Measurements from ENCODE around the gene DCTN4.
"Not testable (repeated sequence)": the region's sequence is repeated elsewhere in the genome, so short reads cannot be mapped to it uniquely, and the experiment has no call there.

Gene DCTN4

GRCh38 chr5:150751096-150751891 is 7.5 kb downstream of the DCTN4 start:
- H4K20me1 ChIP-seq (ENCODE audit: low read depth, low read length), result no peaks in the 10 kb centered on the region
- H3K27ac ChIP-seq (ENCODE audit: low read depth, low read length), result no peak overlapping the region; the same call in 1 of the 2 replicates
- peaks cover 5% of the 10 kb centered on the region; the same call in 1 of the 2 replicates for H3F3A ChIP-seq (ENCODE audit: insufficient read depth)
- H3K36me3 ChIP-seq (ENCODE audit: low read length), result peaks cover 38% of the 10 kb centered on the region; the same call in 1 of the 2 replicates
- TF ChIP-seq CTCF (IDR thresholded peaks at IDR 0.05; ENCODE audit: insufficient read depth, low read length, poor library complexity, severe bottlenecking) (no peak), EZH2phosphoT487 (conservative IDR thresholded peaks at IDR 0.05; ENCODE audit: low read length) (no peak)
- no peak overlapping the region for H3K9ac ChIP-seq (ENCODE audit: low read length)
- H3K79me2 ChIP-seq (ENCODE audit: insufficient read depth, low read length), result peaks cover 35% of the 10 kb centered on the region
- H2AFZ ChIP-seq (ENCODE audit: low read depth, low read length, severe bottlenecking), result no peak overlapping the region
- H3K9me2 ChIP-seq (replicated peaks; ENCODE audit: insufficient read depth, low read length), result no peaks in the 10 kb centered on the region
- peak overlapping the region; percentile 3 for H3K4me2 ChIP-seq (ENCODE audit: low read depth, low read length, poor library complexity, severe bottlenecking)
- no peak overlapping the region for H3K4me3 ChIP-seq (ENCODE audit: insufficient read depth, low read length, poor library complexity, severe bottlenecking)
- no peaks in the 10 kb centered on the region for H3K9me3 ChIP-seq (ENCODE audit: insufficient read depth, low read length)
- H3K27me3 ChIP-seq (ENCODE audit: low read length), result no peaks in the 10 kb centered on the region

GRCh38 chr5:150750469-150750868 is 8.3 kb downstream of the DCTN4 start:
- Histone ChIP-seq H3K4me3 (ENCODE audit: insufficient read depth, low read length, poor library complexity, severe bottlenecking) (no peak overlapping the region), H3K27ac (ENCODE audit: low read depth, low read length) (no peak overlapping the region), H3F3A (ENCODE audit: insufficient read depth) (peaks cover 5% of the 10 kb centered on the region; the same call in 1 of the 2 replicates), H3K4me2 (ENCODE audit: low read depth, low read length, poor library complexity, severe bottlenecking) (no peak overlapping the region), H3K27me3 (ENCODE audit: low read length) (no peaks in the 10 kb centered on the region), H3K36me3 (ENCODE audit: low read length) (peaks cover 36% of the 10 kb centered on the region; the same call in 1 of the 2 replicates), H2AFZ (ENCODE audit: low read depth, low read length, severe bottlenecking) (no peak overlapping the region), H3K9me3 (ENCODE audit: insufficient read depth, low read length) (no peaks in the 10 kb centered on the region), H3K79me2 (ENCODE audit: insufficient read depth, low read length) (peaks cover 32% of the 10 kb centered on the region), H3K9ac (ENCODE audit: low read length) (no peak overlapping the region), H4K20me1 (ENCODE audit: low read depth, low read length) (no peaks in the 10 kb centered on the region), H3K9me2 (replicated peaks; ENCODE audit: insufficient read depth, low read length) (no peaks in the 10 kb centered on the region)
- TF ChIP-seq CTCF (IDR thresholded peaks at IDR 0.05; ENCODE audit: insufficient read depth, low read length, poor library complexity, severe bottlenecking) (no peak), EZH2phosphoT487 (conservative IDR thresholded peaks at IDR 0.05; ENCODE audit: low read length) (no peak)

- H3K36me3 ChIP-seq (ENCODE audit: low read length); H3K4me2 ChIP-seq (ENCODE audit: low read depth, low read length, poor library complexity, severe bottlenecking); H2AFZ ChIP-seq (ENCODE audit: low read depth, low read length, severe bottlenecking); H3F3A ChIP-seq (ENCODE audit: insufficient read depth); H3K9me3 ChIP-seq (ENCODE audit: insufficient read depth, low read length); H4K20me1 ChIP-seq (ENCODE audit: low read depth, low read length); H3K27ac ChIP-seq (ENCODE audit: low read depth, low read length); H3K9ac ChIP-seq (ENCODE audit: low read length); H3K79me2 ChIP-seq (ENCODE audit: insufficient read depth, low read length); H3K27me3 ChIP-seq (ENCODE audit: low read length); H3K4me3 ChIP-seq (ENCODE audit: insufficient read depth, low read length, poor library complexity, severe bottlenecking); H3K9me2 ChIP-seq (replicated peaks; ENCODE audit: insufficient read depth, low read length): not testable (repeated sequence)
Measured at GRCh38 chr5:150743142-150743488, 15.7 kb downstream of the DCTN4 start.

- H3K79me2 ChIP-seq (ENCODE audit: insufficient read depth, low read length), result peaks cover 11% of the 10 kb centered on the region; the same call in 1 of the 2 replicates
- not testable (repeated sequence) for H3K9me2 ChIP-seq (replicated peaks; ENCODE audit: insufficient read depth, low read length); H4K20me1 ChIP-seq (ENCODE audit: low read depth, low read length)
Measured at GRCh38 chr5:150742455-150743141, 16.2 kb downstream of the DCTN4 start.

More at GRCh38 chr5:150742455-150743141, 16.2 kb downstream of the DCTN4 start:
- H2AFZ ChIP-seq (ENCODE audit: low read depth, low read length, severe bottlenecking); H3K4me2 ChIP-seq (ENCODE audit: low read depth, low read length, poor library complexity, severe bottlenecking); H3K36me3 ChIP-seq (ENCODE audit: low read length); H3K27me3 ChIP-seq (ENCODE audit: low read length); H3F3A ChIP-seq (ENCODE audit: insufficient read depth); H3K9ac ChIP-seq (ENCODE audit: low read length); H3K9me3 ChIP-seq (ENCODE audit: insufficient read depth, low read length); H3K4me3 ChIP-seq (ENCODE audit: insufficient read depth, low read length, poor library complexity, severe bottlenecking); H3K27ac ChIP-seq (ENCODE audit: low read depth, low read length): not testable (repeated sequence)

All from SU-DHL-6 (cell line).